ENCODE results near the gene RAB24. TPM values are rescaled to one million over a fixed set of nuclear protein-coding genes. Genes with fewer than 3 reads are reported as not detected.
A peak's percentile ranks its signal among the peaks of the same experiment; 100 is the strongest.

RAB24 gene
- polyA plus RNA-seq (2012; ENCODE audit: insufficient read length, low read depth) = 86.3 TPM

DNA sequence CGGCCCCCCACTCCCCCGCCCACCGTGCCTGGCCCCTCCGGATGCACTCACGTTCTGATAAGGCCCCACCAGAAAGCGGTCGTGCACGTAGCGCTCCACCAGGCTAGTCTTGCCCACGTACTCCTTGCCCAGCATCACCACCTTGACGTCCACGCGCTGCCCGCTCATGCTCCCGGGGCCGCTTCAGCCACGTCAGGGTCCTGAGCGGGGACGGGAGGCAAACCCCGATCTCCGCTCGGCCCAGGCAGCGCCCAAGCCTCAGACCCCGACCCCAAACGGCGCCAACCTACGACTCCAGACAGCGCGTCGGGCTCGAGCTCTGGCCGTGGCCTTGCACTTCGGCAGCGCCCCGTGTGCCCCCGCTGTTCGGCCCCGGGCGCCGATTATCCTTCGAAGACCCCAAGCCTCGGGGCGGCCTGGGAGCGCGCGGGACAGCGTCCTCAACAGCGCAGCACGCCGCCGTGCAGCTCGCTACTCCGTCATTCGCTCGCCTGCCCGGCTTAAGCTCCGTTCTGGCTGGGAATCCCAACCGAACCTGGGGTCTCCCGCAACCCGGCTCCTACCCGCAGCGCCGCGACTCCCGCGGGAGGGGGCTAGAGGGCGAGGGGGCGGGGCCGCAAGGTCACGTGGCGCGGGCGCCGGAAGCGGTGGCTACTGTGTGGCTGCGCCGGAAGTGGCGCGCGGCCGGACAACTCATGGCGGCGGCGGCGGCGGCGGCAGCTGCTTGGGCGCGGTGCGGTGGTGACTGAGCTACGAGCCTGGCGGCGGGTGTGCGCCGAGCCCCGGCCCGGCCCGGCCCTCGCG, at the start of gene RAB24, which contains the start of gene PRELID1:
RAB24 (minus strand) TSS at position 599 of the 804 bp plus-strand sequence; CDS start at position 168, 431 bp downstream.
PRELID1 (plus strand) TSS at position 679 of the 804 bp plus-strand sequence. CDS start 187 bp downstream, outside the sequence.
- TF ChIP-seq SIN3A (IDR thresholded peaks at IDR 0.05; ENCODE audit: borderline replicate concordance, insufficient read depth, low read length) (no peak), POLR2AphosphoS5 (IDR thresholded peaks at IDR 0.05; ENCODE audit: low read depth, low read length) (peak; percentile 72; the same call in 1 of the 2 replicates), REST (IDR thresholded peaks at IDR 0.05; ENCODE audit: insufficient read depth in 1 of 2, low read depth in 2 of 2, low read length in 2 of 2) (no peak), FOXP2 (optimal IDR thresholded peaks at IDR 0.05; ENCODE audit: borderline replicate concordance, extremely low read depth, extremely low read length, insufficient read depth) (no peak), TAF1 (IDR thresholded peaks at IDR 0.05; ENCODE audit: borderline replicate concordance, insufficient read depth, low read length) (peak; percentile 71; the same call in 1 of the 2 replicates)

DNA sequence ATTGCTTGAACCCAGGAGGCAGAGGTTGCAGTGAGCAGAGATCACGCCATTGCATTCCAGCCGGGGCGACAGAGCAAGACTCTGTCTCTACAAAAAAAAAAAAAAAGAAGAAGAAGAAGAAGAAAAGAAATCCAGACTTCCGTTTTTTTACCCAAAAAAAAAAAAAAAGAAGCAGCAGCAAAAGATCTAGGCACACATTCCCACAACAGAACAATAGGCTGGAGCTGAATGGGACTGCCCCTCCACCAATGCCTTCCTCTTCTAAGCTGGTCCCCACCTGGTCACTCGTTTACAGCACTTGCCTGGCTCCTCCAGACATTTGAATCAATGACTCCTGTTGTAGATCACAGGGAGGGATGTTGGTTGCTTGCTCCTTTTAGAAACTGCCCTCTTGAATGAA, 49.6 kb upstream of the RAB24 start:
- TF ChIP-seq REST (IDR thresholded peaks at IDR 0.05; ENCODE audit: insufficient read depth in 1 of 2, low read depth in 2 of 2, low read length in 2 of 2) = no peak
- no peak for TF ChIP-seq TAF1 (IDR thresholded peaks at IDR 0.05; ENCODE audit: borderline replicate concordance, insufficient read depth, low read length)
- TF ChIP-seq SIN3A (IDR thresholded peaks at IDR 0.05; ENCODE audit: borderline replicate concordance, insufficient read depth, low read length) = no peak
- TF ChIP-seq POLR2AphosphoS5 (IDR thresholded peaks at IDR 0.05; ENCODE audit: low read depth, low read length) = no peak
- TF ChIP-seq FOXP2 (optimal IDR thresholded peaks at IDR 0.05; ENCODE audit: borderline replicate concordance, extremely low read depth, extremely low read length, insufficient read depth) = no peak

DNA sequence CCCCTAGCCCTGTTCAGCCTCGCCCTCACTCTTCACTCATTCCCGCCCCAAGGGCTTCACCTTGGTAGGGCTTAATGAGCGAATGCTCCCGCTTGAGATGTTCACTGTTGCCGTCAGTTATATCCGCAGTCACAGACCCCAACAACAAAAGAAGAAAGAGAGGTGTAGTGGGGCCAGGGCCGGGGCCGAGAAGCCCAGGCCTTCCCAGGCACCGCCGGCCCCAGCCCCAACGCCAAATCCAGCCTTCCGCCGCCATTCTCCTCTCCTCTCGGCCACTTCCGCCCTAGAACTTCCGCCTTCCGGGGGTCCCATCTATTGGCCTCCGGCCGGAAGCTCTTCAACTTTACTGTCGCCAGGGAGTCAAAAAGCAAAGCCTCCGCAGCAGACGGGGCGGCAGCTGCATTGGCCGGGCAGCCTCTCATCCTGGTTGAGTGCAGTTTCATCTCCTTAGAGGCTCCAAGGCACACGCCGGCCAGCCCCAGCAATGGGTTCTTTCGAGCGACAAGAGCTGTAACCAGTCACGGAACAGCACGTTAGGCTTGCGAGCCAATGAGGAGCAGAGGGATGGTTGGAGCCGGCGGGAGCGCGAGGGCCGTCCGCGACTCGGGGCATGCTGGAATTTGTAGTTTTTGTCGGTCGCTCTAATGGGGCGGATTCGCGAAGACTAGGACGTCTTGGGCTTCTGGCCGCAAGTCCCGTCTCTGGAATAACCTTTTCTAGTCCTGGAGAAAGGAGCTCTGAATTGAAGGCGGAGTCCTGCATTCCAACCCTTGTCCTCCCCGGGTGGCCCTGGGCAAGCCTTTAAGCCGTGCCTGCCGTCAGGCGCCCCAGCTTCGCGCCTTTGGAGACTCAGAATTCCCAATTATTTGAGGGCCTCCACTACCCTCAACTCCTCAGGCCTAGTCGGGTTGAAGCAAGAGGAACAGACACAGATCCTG, 48.1 kb upstream of the RAB24 start, which contains the start of gene LMAN2:
LMAN2 (minus strand) TSS at position 277 of the 938 bp plus-strand sequence; CDS start at position 256, 21 bp downstream.
- TF ChIP-seq REST (IDR thresholded peaks at IDR 0.05; ENCODE audit: insufficient read depth in 1 of 2, low read depth in 2 of 2, low read length in 2 of 2) = no peak
- peak; percentile 76 for TF ChIP-seq POLR2AphosphoS5 (IDR thresholded peaks at IDR 0.05; ENCODE audit: low read depth, low read length)
- peak; percentile 83; the same call in 1 of the 2 replicates for TF ChIP-seq TAF1 (IDR thresholded peaks at IDR 0.05; ENCODE audit: borderline replicate concordance, insufficient read depth, low read length)
- TF ChIP-seq FOXP2 (optimal IDR thresholded peaks at IDR 0.05; ENCODE audit: borderline replicate concordance, extremely low read depth, extremely low read length, insufficient read depth) = peak; percentile 48
- peak; percentile 61; the same call in 1 of the 2 replicates for TF ChIP-seq SIN3A (IDR thresholded peaks at IDR 0.05; ENCODE audit: borderline replicate concordance, insufficient read depth, low read length)

DNA sequence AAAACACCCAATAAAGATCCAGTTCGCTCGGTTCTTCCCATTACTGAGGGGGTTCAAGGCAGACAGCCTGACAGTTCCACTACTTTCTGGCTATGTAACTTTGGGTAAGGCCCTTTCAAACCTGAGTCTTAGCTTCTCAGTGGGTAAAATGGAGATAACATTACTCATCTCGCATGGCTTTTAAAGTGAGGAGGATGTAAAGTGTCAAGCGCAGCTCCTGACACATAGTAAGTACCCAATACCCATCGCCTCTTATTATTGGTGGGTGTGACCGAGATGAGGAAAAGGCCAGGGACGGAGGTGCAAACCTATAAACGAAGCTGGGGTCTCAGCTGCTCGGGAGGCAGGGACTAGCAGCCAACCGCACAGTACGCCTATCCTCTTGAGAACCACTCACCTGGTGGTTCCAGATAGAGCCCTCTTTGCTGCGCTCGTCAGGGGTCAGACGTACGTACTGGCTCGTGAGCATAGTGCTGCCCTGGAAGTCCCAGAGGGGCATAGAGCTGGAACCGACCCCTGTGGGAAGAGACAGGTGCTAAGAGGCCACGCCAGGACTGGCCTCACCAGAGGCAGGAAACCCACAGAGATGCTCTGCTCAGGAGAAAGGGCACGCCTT, 47.4 kb upstream of the RAB24 start:
- TF ChIP-seq TAF1 (IDR thresholded peaks at IDR 0.05; ENCODE audit: borderline replicate concordance, insufficient read depth, low read length) (no peak), REST (IDR thresholded peaks at IDR 0.05; ENCODE audit: insufficient read depth in 1 of 2, low read depth in 2 of 2, low read length in 2 of 2) (no peak), SIN3A (IDR thresholded peaks at IDR 0.05; ENCODE audit: borderline replicate concordance, insufficient read depth, low read length) (no peak), POLR2AphosphoS5 (IDR thresholded peaks at IDR 0.05; ENCODE audit: low read depth, low read length) (no peak), FOXP2 (optimal IDR thresholded peaks at IDR 0.05; ENCODE audit: borderline replicate concordance, extremely low read depth, extremely low read length, insufficient read depth) (no peak)

Measured in PFSK-1 (cell line).